ENCODE results near the gene SIRT4.

DNA sequence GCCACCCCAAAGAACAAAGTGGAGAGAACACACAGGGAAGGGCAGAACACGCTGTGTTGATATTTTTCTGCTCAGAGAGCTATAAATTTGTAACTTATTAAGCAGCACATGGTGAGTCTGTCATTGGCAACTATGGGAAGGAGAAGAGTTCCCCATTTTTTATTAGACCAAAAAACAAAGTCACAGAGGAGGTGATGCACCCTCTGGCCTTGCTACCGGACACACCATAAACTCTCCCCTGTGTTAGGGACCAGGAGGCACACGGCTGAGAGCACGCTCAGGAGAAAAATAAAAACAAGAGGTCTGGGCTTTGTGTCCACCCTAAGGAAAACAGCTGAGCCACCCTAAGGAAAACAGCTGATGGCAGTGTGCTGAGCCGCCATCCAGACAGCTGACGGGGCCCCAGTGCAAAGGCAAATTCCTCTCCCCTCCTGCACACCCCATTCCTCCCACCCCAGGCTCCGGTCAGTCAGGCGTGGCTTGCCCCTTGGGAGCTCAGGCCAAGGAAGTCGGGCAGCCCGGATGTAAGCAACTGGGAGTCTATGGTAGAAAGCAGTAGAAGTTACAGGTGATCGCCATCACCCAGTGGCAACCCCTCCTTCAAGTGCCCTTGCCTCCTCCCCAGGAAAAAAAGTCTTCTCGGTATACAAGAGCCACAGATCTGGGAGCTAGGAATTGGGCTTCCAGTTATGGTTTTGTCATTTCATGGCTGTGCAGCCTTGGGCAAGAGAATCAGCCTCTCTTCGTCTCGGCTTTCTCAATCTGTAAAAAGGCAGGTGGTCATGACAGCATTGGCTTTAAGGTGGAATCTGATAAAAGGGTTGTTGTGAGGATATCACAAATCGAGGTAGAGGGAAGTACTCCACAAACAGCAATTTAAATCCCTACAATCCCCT is 39.0 kb upstream of the SIRT4 start:
- TF ChIP-seq, protein P1, sequence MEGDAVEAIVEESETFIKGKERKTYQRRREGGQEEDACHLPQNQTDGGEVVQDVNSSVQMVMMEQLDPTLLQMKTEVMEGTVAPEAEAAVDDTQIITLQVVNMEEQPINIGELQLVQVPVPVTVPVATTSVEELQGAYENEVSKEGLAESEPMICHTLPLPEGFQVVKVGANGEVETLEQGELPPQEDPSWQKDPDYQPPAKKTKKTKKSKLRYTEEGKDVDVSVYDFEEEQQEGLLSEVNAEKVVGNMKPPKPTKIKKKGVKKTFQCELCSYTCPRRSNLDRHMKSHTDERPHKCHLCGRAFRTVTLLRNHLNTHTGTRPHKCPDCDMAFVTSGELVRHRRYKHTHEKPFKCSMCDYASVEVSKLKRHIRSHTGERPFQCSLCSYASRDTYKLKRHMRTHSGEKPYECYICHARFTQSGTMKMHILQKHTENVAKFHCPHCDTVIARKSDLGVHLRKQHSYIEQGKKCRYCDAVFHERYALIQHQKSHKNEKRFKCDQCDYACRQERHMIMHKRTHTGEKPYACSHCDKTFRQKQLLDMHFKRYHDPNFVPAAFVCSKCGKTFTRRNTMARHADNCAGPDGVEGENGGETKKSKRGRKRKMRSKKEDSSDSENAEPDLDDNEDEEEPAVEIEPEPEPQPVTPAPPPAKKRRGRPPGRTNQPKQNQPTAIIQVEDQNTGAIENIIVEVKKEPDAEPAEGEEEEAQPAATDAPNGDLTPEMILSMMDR (conservative IDR thresholded peaks at IDR 0.05; ENCODE audit: low read depth, low read length), result no peak
- TF ChIP-seq EZH2 (IDR thresholded peaks at IDR 0.05; ENCODE audit: borderline replicate concordance, low read depth, low read length, poor library complexity, severe bottlenecking), result no peak

Measured in A673 (cell line).